GM12891 (cell line): ENCODE measurements around the gene CXCR1.

ENCODE experiments used
- POLR2A ChIP-seq: IDR thresholded peaks from 2 replicates; pipeline ENCODE4 v1.6.1; 2011; ENCODE audit warnings: low read depth, low read length, control low read depth
- POLR2AphosphoS5 ChIP-seq: IDR thresholded peaks from 2 replicates; pipeline ENCODE4 v1.6.1; 2011; ENCODE audit warnings: low read depth, low read length, control low read depth
- TAF1 ChIP-seq: IDR thresholded peaks from 2 replicates; pipeline ENCODE4 v1.6.1; 2011; ENCODE audit warnings: low read depth, low read length, control low read depth

GRCh38 chr2:218209078-218209477 is 42.3 kb upstream of the CXCR1 start:
- TF ChIP-seq POLR2A (no peak), POLR2AphosphoS5 (no peak), TAF1 (no peak)
